Hypothalamus (tissue), 51 donors: ENCODE results near the gene DNAJC9.

Source experiments
- DNase-seq, 51 donors: peaks; one replicate each; lab custom pipeline; 2025; lab: John Stamatoyannopoulos, UW

Gene DNAJC9

GRCh38 chr10:73205081-73205480 is 42.0 kb downstream of the DNAJC9 start:
- DNase-seq = no peak
